Astrocyte (in vitro differentiated cells and primary cell): Measurements from ENCODE around the gene ADARB2.

Source experiments
- CTCF ChIP-seq: IDR thresholded peaks from 2 replicates; pipeline ENCODE4 v1.5.1; 2011; ENCODE audit warnings: low read depth, mild to moderate bottlenecking, inconsistent platforms, low read length, moderate library complexity; ENCODE audit not compliant: insufficient read depth
- EZH2 ChIP-seq: IDR thresholded peaks from 2 replicates; pipeline ENCODE4 v1.6.1; 2012; ENCODE audit warnings: mild to moderate bottlenecking, low read length, inconsistent platforms; ENCODE audit not compliant: insufficient read depth

GRCh38 chr10:1552406-1552805 lies 184.9 kb downstream of the ADARB2 start:
- no peak for TF ChIP-seq CTCF
- TF ChIP-seq EZH2 = no peak
